Thymus (tissue), 11 donors: ENCODE measurements around the gene AIDA. TPM values are rescaled to one million over a fixed set of nuclear protein-coding genes. Genes with fewer than 3 reads are reported as not detected.
"Not testable (repeated sequence)": the region's sequence is repeated elsewhere in the genome, so short reads cannot be mapped to it uniquely, and the experiment has no call there.

ENCODE experiments used
- DNase-seq, 9 donors: peaks; one replicate each; pipeline ENCODE4 v3.0.0-alpha.2; 2013; ENCODE audit warnings: low spot score in 9 of 9, low read depth in 6 of 9, missing footprints in 1 of 9
- H3K27ac ChIP-seq, 2 donors: one replicate each; pipeline ENCODE4 v1.5.1; 2013; ENCODE audit warnings: control low read depth in 1 of 2, low read depth in 1 of 2, low read length in 1 of 2, mild to moderate bottlenecking in 1 of 2, moderate library complexity in 1 of 2
- H3K27me3 ChIP-seq, 2 donors: one replicate each; pipeline ENCODE4 v1.5.1; 2013; ENCODE audit warnings: low read length in 1 of 2; ENCODE audit not compliant: control insufficient read depth in 2 of 2, insufficient read depth in 1 of 2
- H3K36me3 ChIP-seq, 2 donors: one replicate each; pipeline ENCODE4 v1.5.1; 2013; ENCODE audit warnings: low read length in 1 of 2, mild to moderate bottlenecking in 1 of 2, moderate library complexity in 1 of 2; ENCODE audit not compliant: control insufficient read depth in 2 of 2, insufficient read depth in 2 of 2
- H3K4me1 ChIP-seq, 2 donors: one replicate each; pipeline ENCODE4 v1.5.1; 2013; ENCODE audit warnings: low read length in 2 of 2; ENCODE audit not compliant: control insufficient read depth in 2 of 2, insufficient read depth in 2 of 2
- H3K4me3 ChIP-seq, 2 donors: one replicate each; pipeline ENCODE4 v1.5.1; 2013; ENCODE audit warnings: low read length in 2 of 2, control low read depth in 1 of 2, mild to moderate bottlenecking in 1 of 2
- H3K9me3 ChIP-seq, 2 donors: one replicate each; pipeline ENCODE4 v1.5.1; 2013; ENCODE audit warnings: low read length in 1 of 2, mild to moderate bottlenecking in 1 of 2; ENCODE audit not compliant: control insufficient read depth in 2 of 2, insufficient read depth in 1 of 2
- WGBS: extraction: QIAGEN DNeasy Blood & Tissue Kit; methylation state at CpG from one replicate; pipeline ENCODE4 v1.1.7; 2013; 5-methylcytosine and 5-hydroxymethylcytosine counted together
- polyA plus RNA-seq: library from polyadenylated mRNA; stranded (reverse); fragments of 200-250 nt; gene quantifications from one replicate; pipeline ENCODE4 v1.2.3, GENCODE V29; 2013
- total RNA-seq: library from RNA; stranded (reverse); fragments of 120-200 nt; gene quantifications from one replicate; pipeline ENCODE4 v1.2.4, GENCODE V29; 2013
- donor health status: healthy.

Gene AIDA
- total and polyA plus RNA-seq, 2 donors, result 20.4 to 54.0 TPM

DNA sequence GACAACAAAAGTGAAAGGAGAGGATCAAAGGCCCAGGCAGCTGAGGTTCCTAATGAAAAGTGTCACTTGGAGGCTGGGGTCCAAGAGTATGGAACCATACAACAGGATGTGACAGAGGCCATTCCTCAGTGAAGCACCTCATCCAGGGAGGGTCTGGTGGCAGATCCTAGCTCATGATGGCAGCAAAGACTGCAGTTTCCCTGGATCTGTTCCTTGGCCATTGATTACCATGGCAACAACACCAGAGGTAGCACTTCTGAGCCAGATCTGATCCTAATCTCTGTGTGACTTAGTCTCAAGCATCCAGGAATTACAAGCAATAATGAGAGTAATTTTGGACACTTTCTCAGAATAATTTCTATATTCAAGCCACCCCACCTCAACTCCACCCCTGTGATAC lies 37.6 kb upstream of the AIDA start:
- Histone ChIP-seq H3K36me3 (no peaks in the 10 kb centered on the region), H3K4me3 (no peak overlapping the region), H3K4me1 (no peaks in the 10 kb centered on the region), H3K9me3 (no peaks in the 10 kb centered on the region), H3K27ac (no peak overlapping the region), H3K27me3 (no peaks in the 10 kb centered on the region)
- no peak for DNase-seq

DNA sequence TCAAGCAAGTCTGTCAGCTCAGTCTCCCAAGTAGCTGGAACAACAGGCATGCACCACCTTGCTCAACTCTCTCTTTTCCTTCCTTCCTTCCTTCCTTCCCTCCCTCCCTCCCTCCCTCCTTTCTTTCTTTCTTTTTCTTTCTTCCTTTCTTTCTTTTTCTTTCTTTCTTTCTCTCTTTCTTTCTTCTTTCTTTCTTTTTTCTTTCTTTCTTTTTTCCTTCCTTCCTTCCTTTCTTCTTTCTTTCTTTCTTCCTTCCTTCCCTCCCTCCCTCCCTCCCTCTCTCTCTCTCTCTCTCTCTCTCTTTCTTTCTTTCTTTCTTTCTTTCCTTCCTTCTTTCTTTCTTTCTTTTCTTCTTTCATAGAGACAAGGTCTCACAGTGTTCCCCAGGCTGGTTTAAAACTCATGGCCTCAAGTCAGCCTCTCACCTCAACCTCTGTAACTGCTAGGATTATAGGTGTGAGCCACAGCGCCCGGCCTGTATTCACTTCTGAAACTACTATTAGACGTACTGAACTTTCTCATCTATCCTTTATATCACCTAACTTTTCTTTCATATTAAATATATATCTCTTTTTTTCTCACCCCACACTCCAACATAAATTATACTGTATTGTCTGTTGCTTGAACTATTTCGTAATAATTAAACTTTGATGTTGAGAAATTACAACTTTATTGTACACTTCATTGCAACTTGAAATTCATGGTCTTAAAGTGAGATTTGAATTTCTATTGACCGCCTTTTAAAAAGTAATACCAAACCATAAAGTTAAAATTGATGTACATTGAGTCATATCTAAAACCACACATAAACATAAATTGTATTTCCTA lies 29.6 kb upstream of the AIDA start:
- H3K27ac ChIP-seq, H3K27me3 ChIP-seq, H3K36me3 ChIP-seq, DNase-seq, H3K4me3 ChIP-seq, H3K4me1 ChIP-seq, H3K9me3 ChIP-seq: not testable (repeated sequence)
- WGBS, result 97% methylated on average over 5 of the region's 5 CpGs

GRCh38 chr1:222739929-222740328 lies 27.6 kb upstream of the AIDA start:
- 98% methylated on average over 1 of the region's 1 CpG for WGBS
- H3K4me1 ChIP-seq, result no peaks in the 10 kb centered on the region
- peaks cover 7 to 9% of the 10 kb centered on the region in 2 donors for H3K36me3 ChIP-seq
- H3K9me3 ChIP-seq, result no peaks in the 10 kb centered on the region
- no peak overlapping the region for H3K27ac ChIP-seq
- DNase-seq, result no peak
- H3K27me3 ChIP-seq, result no peaks in the 10 kb centered on the region
- no peak overlapping the region for H3K4me3 ChIP-seq

DNA sequence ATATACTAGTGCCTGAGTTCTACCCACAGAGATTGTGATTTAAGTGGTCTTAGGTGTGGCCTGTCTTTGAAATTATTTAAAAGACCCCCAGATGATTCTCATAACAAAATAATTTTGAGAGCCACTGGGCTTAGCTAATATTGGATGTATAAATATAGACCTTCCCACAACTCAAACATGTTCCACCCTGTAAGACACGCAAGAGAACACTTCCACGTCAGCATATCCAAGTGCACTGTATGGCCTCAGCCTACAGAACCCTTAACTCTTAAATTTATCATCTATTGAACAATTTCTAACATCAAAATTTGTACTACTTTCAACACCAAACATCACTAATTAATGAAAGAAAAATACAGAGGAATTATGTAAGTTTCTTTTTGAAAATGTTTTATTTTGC lies 27.2 kb upstream of the AIDA start:
- no peak for DNase-seq
- no peaks in the 10 kb centered on the region for H3K9me3 ChIP-seq
- H3K27me3 ChIP-seq, result no peaks in the 10 kb centered on the region
- H3K27ac ChIP-seq, result no peak overlapping the region
- 91% methylated on average over 2 of the region's 2 CpGs for WGBS
- no peaks in the 10 kb centered on the region for H3K4me1 ChIP-seq
- H3K4me3 ChIP-seq, result no peak overlapping the region
- H3K36me3 ChIP-seq, result peaks cover 8 to 9% of the 10 kb centered on the region in 2 donors

DNA sequence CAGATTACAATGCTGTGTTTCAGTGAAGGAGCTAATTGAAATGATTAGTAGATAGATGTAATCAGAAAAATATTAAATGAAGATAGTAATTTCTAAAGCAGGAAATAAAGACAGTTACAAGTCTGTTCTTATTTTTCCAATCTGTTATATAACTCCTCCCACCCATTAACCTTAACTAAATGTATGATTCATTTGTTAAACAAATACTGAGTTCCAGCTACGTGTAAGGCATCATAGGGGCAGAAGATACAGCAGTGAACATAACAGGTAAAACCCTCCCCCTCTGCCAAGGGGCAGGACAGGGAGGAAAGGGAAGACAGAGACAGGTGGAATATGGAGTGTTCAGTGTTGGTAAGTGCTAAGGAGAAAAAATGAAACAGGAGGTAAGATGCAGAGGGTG lies 24.7 kb upstream of the AIDA start, which contains the start of gene FAM177B:
Gene FAM177B, plus strand, starts transcription at position 231 of the 400 bp plus-strand sequence. CDS start 9,344 bp downstream, outside the sequence.
- H3K9me3 ChIP-seq, result no peaks in the 10 kb centered on the region
- H3K4me3 ChIP-seq, result no peak within 1 kb of the TSS
- peaks cover 11 to 25% of the 10 kb centered on the region in 2 donors for H3K36me3 ChIP-seq
- H3K4me1 ChIP-seq, result no peaks in the 10 kb centered on the region
- 93% methylated on average over 1 of the region's 1 CpG for WGBS
- no peak within 1 kb of the TSS for H3K27ac ChIP-seq
- no peaks in the 10 kb centered on the region for H3K27me3 ChIP-seq
- DNase-seq, result no peak

DNA sequence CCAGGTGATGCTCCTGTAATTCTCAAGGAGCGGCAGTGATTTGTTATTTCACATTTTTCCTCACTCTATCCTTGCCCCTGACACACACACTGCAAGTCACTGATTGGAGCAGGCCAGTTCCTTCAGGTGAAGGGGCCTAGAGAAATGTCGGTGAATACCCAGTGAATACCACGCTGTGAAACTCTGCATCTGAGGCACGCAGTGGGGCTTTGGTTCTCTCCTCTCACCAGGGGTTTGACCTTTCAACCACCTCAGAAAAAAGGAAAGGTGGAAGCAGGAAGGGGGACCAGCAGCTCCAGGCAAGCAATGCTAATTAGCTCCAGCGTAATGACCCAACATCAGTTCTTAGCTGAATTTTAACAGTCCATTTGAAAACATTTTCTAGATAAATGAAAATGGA lies 24.2 kb upstream of the AIDA start:
- Histone ChIP-seq H3K27ac (no peak overlapping the region), H3K27me3 (no peaks in the 10 kb centered on the region), H3K36me3 (peaks cover 11 to 30% of the 10 kb centered on the region in 2 donors), H3K4me1 (no peaks in the 10 kb centered on the region), H3K9me3 (no peaks in the 10 kb centered on the region), H3K4me3 (no peak overlapping the region)
- WGBS, result 97% methylated on average over 5 of the region's 5 CpGs
- no peak for DNase-seq

DNA sequence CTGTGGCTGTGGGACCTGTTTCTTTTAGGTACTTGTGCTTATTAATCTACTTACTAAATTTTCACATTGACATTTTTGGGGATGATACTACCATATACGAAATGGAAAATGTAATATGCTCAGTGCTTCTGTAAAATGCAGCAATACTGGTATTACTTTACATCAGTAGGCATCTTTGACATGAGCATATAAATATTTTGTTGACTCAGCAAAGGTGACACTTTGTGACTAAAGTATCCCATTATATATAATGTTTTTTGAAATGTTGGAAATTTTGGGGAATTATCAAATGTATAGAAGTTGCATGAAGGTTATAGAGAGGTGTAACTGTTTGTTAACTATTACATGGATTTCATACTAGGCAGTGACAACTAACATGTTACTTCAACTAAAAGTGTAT lies 22.4 kb upstream of the AIDA start:
- Histone ChIP-seq H3K27me3 (no peaks in the 10 kb centered on the region), H3K4me3 (no peak overlapping the region), H3K27ac (no peak overlapping the region), H3K36me3 (peaks cover 22 to 47% of the 10 kb centered on the region in 2 donors), H3K9me3 (no peaks in the 10 kb centered on the region), H3K4me1 (no peaks in the 10 kb centered on the region)
- WGBS, result 94% methylated on average over 1 of the region's 1 CpG
- no peak for DNase-seq

GRCh38 chr1:222732216-222733159 lies 20.2 kb upstream of the AIDA start:
- no peaks in the 10 kb centered on the region for H3K27me3 ChIP-seq
- peak in 2 of 9 donors; percentile 5 to 32 for DNase-seq
- 91% methylated on average over 3 of the region's 3 CpGs for WGBS
- H3K4me3 ChIP-seq, result no peak overlapping the region
- no peaks in the 10 kb centered on the region for H3K9me3 ChIP-seq
- no peaks in the 10 kb centered on the region for H3K4me1 ChIP-seq
- H3K27ac ChIP-seq, result no peak overlapping the region
- peaks cover 22 to 69% of the 10 kb centered on the region in 2 donors for H3K36me3 ChIP-seq

GRCh38 chr1:222730866-222731265 lies 18.6 kb upstream of the AIDA start:
- H3K9me3 ChIP-seq, result no peaks in the 10 kb centered on the region
- WGBS, result 95% methylated on average over 1 of the region's 1 CpG
- no peaks in the 10 kb centered on the region for H3K4me1 ChIP-seq
- no peak for DNase-seq
- no peak overlapping the region for H3K27ac ChIP-seq
- no peak overlapping the region for H3K4me3 ChIP-seq
- H3K36me3 ChIP-seq, result peaks cover 21 to 79% of the 10 kb centered on the region in 2 donors
- no peaks in the 10 kb centered on the region for H3K27me3 ChIP-seq
